Inferior parietal cortex (tissue), 1 donor: ENCODE measurements around the gene ARID3A.
"Not testable (repeated sequence)": the region's sequence is repeated elsewhere in the genome, so short reads cannot be mapped to it uniquely, and the experiment has no call there.

Experiments
- DNase-seq: peaks from one replicate; pipeline ENCODE4 v3.0.0-alpha.2; 2016; ENCODE audit errors: extremely low spot score

The ARID3A gene

DNA sequence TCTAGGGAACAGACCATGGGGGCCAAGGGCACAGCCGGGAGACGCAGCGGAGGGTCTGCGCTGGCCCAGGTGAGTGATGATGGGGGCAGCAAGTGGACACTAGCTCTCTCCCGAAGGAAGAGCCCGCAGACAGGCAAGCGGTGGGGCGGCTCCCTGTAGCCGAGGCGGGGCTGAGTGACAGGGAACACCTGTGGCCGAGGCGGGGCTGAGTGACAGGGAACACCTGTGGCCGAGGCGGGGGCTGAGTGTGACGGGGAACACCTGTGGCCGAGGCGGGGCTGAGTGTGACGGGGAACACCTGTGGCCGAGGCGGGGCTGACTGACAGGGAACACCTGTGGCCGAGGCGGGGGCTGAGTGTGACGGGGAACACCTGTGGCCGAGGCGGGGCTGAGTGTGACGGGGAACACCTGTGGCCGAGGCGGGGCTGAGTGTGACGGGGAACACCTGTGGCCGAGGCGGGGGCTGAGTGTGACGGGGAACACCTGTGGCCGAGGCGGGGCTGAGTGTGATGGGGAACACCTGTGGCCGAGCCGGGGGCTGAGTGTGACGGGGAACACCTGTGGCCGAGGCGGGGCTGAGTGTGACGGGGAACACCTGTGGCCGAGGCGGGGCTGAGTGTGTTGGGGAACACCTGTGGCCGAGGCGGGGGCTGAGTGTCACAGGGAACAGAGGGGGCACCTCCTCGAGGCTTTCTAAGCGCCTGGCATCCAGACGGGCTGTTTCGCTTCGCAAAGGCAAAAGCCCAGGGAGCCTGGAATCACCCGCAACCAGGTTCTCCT is 34.2 kb upstream of the ARID3A start:
- DNase-seq = not testable (repeated sequence)

DNA sequence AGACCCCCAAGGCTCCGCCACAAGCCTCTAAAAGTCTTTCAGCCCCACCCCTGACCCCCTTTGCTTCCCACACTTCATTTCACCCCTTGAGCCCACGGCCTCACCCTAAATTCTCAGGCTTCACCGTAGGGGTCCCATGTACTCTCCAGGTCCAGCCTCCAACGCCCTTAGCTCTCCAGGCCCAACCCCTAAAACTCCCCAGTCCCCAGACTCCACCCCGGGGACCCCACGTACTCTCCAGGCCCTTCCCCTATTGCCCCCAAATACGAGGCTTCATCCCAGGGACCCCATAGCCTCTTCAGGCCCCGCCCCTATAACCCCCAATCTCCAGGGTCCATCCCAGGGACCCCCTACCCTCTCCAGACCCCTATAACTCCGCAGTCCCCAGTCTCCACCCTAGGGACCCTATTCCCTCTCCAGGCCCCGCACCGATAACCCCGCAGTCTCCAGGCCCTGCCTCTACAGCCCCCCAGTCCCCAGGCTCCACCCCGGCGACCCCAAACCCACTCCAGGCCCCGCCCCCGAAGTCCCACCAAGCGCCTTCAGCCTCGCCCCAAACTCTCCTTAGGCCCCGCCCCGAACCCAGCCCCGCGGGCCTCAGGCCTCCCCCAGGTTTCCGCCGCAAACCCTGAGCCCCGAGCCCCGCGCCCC is 33.5 kb upstream of the ARID3A start:
- DNase-seq = no peak

DNA sequence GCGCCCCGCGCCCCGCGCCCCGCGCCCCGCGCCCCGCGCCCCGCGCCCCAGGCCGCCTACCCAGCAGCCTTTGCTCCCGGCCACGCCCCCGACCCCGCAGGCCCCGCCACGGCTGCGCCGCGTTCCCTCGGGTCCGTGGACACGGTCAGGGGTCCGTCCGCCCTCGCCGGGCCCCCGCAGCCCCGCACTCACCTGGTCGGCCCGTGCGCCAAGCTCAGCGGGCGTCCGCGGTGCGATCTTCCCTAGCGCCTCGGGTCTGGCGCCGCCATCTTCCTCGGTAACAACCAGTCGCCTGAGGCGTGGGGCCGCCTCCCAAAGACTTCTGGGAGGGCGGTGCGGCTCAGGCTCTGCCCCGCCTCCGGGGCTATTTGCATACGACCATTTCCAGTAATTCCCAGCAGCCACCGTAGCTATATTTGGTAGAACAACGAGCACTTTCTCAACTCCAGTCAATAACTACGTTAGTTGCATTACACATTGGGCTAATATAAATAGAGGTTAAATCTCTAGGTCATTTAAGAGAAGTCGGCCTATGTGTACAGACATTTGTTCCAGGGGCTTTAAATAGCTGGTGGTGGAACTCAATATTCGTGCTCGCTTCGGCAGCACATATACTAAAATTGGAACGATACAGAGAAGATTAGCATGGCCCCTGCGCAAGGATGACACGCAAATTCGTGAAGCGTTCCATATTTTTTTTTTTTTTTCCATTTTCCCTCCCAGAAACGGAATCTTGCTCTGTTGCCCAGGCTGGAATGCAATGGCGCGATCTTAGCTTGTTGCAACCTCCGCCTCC is 32.7 kb upstream of the ARID3A start, which contains the start of the genes MED16 and RNU6-9:
MED16 (minus strand) TSS at position 294 of the 796 bp plus-strand sequence. CDS start 2,056 bp downstream, outside the sequence.
RNU6-9 (plus strand) TSS at position 591 of the 796 bp plus-strand sequence.
- DNase-seq = peak; percentile 95

DNA sequence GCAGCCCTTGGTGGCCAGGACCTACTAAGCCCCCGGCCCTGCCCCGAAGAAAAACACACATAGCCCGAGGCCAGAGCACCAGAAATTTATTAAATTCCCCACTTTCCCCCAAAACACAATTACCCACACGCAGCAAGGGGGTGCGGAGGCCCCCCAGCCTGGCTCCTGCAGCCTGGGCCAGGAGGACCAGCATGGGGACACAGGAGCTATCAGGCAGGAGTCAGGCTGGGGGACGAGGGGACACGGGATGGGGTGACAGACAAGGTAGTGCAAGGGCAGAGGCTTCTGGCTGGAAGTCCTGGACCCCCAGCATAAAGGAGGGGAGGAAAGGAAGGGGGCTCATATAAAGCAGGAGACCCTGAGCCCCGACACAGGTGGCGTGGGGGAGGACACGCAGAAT is 29.4 kb upstream of the ARID3A start:
- no peak for DNase-seq

DNA sequence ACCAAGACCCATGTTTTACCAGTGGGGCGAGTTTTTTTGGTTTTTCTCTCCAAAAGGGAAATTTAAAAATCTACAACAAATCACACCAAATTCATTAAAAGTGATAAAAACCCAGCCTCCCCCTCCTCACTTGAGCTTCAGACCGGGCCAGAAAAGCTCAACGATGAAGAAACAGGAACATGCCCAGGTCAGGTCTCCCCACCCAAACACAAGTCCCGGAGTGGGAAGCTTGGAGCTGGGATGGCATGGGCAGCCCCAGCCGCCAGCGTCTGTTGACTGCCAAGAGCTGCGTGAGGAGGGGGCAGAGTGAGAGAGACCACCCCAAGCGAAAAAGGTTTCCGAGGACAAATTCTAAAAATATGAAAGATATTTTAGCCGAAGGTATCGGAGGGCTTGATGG is 28.8 kb upstream of the ARID3A start:
- no peak for DNase-seq

DNA sequence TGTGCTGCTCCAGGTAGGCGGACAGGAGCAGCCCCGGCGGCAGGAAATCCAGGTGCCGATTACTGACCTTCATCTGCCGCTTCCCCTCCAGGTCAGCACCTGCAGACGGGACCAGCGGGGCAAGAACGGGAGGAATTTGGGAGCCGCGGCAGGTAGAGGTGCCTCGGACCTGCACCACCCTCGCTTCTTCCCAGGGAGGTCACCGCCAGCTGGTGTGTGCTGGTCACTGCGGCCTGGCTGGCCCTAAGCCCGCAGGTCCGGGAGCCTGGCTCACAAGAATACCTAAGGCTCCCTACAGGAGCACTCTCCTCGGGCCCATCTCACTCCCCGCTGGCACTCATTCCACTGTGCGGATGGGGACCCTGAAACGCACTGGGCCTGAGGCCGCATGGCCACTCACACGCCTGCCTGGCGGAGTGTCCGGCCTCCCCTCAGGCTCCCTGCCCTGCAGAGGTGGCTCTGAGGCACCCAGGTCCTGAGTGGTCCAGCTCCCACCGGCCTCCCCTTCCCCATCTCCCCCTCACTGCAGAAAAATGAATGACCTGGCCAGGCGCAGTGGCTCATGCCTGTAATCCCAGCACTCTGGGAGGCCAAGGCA is 28.3 kb upstream of the ARID3A start:
- no peak for DNase-seq

DNA sequence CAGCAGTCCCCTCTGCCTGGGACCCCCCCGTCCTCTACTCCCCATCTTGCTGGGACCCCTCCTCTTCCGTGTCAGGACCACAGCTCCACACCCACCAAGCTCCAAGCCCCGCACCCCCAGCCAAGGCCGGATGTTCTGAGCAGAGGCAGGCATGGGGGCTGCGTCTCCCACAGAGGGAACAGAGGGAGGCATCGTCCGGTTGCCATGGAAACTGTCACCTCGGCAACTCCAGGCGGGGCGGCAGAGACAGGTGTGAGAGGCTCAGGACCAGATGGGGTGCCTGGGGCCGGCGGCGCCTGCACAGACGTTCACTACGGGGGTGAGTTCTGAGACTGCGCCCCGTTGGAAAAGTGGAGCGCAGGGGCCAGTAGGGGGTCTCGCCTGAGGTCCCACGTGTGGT is 27.2 kb upstream of the ARID3A start:
- DNase-seq = peak; percentile 51

DNA sequence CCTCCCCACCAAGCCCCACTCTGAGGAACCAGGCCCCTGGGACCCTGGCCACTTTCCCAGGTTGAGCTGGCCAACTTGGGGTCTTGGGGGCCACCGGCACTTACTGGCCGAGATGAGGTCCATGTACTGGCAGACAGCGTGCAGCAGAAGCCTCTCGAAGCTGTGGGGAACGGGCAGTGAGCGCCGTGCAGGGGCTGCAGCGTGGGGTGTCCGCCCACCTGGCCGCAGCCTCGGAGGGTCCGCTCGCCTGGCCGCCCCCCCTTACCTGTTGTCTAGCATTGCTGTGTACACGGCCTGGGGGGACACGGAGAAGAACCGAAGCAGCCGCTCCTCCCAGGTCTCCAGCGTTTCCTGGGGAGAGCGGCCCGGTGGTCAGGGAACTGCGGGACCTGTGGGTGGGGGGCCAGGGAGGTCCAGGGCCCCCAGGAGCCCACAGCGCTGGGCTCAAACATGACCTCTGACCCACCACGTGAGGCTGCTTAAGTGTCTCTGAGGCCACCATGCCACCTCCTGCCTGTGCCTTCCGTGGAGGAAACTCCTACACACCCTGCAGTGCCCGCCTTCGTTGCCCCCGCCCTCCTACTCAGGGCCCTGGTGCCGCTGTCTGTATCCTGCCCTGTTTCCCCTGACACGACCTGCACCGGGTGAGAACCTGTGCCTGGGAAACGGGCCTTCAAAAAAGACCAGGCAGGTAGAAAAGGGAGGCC is 26.3 kb upstream of the ARID3A start:
- no peak for DNase-seq

DNA sequence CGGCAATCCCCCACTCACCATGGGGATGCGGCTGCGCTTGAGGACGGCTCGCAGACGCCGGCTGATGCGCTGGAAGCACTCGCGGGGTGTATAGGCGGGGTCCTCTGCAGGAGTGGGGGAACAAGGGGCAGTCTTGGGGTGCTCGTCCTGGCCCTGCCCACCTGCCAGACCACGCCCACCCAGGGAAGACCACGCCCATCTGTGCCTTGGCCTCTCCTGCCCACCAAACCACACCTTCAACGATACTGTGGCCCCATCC is 25.9 kb upstream of the ARID3A start:
- no peak for DNase-seq

DNA sequence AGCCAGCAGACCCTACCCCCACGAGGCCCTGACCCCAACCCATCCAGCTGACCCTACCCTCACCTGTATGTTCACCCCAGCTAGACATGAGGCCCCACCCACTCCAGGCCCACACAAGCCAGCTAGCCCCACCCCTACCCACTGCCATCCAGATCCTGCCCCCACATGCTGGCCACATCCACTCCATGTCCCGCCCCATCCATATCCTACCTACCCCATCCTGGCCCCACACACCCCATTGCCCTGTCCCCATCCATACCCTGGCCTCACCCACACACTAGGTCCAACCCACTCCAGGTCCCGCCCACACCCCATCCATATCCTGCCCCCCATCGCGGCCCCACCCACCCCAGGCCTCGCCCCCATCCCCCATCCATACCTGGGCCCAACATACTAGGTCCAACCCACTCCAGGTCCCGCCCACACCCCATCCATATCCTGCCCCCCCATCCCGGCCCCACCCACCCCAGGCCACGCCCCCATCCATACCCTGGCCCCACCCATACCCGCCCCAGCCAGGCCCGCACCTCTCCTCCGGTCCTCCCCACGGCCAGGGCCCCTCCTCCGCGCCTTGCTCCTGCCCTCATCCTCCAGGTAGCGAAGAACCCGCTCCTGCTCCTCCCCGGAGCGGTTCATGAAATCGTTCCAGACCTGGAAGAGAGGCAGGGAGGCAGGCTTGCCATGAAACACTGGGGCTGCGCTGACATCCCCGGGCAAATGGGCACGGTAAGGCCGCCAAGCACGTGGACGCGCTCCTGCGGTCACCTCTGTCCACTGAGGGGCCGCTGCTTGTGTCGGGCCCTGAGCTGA is 25.3 kb upstream of the ARID3A start:
- DNase-seq = no peak

DNA sequence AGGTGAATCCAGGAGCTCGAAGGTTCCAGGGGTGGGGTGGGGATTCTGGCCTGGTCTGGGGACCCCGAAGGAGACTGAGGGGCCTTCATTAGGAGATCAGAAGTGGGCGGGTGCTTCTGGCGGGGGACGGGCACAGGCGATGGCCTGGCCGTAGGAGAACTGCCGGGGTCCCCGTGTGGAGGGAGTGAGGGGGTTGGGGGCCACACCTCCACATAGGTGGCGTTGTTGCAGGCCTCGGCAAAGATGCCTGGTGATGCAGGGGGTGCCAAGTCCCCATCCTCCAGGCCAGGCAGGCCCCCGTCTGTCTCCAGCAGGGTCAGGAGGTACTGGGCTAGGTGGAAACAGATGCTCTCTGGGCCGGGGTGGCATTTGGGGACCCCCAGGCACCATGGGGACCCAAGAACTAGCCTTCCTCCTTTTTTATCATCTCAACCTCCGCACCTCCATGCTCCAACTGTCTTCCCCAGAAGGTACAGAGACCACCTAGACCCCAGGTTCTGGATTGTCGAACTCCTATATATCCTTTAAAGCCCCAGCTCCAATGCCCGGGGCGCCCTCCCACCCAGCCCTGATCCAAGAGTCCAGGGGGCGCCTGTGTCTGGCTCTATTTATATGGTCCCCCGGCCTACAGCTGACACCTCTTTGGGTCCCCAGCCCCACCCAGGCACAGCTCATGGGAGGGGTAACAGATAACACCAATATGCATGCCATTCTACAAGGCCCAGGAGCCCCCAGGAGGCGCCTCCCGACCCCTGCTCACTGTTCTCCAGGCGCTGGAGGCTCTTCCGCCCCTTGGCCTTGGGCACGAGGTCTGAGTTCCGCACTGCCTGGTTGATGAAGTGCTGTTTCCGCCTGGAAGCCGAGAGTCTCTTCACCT is 24.4 kb upstream of the ARID3A start:
- no peak for DNase-seq

DNA sequence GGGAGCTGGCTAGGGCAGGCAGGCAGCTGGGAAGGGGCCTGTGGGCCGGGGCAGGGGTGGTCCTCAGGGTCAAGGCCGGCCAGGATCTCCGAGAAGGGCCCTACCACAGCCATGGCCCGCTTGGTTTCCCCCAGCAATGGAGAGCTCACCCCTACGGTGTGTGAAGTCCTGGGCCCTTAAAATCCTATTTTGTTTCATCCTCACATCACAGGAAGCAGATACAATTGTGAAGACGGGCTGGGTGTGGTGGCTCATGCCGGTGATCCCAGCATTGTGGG is 23.8 kb upstream of the ARID3A start:
- DNase-seq = no peak

DNA sequence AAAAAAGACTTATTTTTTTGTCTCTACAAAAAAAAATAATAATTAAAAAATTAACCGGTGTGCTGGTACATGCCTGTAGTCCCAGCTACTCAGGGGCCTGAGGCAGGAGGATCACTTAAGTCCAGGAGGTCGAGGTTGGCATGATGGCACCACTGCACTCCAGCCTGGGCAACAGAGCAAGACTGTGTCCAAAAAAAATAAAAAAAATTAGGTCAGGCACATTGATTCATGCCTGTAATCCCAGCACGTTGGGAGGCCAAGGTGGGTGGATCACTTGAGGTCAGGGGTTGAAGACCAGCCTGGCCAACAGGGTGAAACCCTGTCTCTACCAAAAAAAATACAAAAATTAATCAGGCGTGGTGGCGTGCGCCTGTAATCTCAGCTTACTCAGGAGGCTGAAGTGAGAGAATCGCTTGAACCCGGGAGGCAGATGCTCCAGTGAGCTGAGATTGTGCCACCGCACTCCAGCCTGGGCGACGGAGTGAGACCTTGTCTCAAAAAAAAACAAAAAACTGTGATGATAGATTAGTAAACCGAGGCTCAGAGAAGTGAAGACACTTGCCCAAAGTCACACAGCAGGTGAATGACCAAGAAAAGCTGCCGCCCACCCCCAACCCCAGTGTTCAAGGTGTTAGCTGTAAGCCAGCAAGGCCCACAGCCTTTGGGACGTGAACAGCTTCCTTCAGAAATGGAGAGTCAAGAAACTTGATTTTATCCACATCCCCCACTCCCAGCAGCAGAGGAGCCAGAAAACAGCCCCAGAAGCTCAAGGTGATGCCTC is 23.2 kb upstream of the ARID3A start:
- no peak for DNase-seq

DNA sequence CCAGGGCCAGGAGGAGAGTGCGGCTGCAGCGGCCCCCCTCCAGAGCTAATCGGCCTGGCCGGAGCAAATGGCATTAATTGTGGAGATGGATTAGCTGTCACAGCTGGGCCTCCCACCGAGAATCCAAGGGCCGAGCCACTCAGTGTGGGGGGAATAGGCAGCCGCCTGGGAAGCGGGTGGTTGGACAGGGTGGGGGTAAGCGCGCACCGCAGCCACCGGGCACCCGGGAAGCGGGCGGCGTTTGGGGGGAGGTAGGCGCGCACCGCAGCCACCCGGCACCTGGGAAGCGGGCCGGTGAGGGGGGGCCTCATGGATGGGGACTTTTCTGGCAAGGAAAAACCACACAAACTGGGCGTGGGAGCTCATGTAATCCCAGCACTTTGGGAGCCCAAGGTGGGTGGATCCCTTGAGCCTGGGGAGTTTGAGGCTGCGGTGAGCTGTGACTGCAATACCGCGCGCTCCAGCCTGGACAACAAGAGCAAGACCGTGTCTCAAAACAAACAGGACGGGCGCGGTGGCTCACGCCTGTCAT is 22.5 kb upstream of the ARID3A start:
- DNase-seq = no peak

DNA sequence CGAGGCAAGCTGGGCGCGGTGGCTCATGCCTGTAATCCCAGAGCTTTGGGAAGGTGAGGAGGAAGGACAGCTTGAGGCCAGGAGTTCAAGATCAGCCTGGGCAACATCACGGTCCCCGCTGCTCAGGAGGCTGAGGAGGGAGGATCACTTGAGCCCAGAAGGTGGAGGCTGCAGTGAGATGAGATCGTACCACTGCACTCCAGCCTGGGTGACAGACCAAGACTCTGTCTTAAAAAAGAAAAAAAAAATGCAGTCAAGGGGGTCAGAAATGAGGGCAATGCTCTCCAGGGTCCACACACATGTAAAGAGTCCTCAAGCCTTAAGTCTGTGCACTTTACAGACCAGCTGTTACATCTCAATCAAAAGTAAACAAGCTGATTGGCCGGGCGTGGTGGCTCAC is 21.3 kb upstream of the ARID3A start:
- no peak for DNase-seq

DNA sequence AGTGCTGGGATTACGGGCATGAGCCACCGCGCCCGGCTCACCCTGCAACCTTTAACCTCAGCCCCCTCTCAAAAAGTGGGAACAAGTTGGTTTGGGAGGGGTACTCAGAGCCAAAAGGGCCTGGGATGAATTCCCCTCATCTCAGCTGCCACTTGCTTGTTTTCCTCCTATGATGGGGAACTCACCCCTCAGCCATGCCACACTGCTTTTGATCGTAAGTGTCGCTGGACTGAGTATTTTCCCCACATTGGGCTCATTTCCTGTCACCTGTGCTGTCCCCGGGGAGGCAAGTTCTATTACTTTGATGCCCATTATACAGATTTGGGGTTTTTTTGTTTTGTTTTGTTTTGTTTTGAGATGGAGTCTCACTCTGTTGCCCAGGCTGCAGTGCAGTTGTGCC is 19.4 kb upstream of the ARID3A start:
- no peak for DNase-seq

DNA sequence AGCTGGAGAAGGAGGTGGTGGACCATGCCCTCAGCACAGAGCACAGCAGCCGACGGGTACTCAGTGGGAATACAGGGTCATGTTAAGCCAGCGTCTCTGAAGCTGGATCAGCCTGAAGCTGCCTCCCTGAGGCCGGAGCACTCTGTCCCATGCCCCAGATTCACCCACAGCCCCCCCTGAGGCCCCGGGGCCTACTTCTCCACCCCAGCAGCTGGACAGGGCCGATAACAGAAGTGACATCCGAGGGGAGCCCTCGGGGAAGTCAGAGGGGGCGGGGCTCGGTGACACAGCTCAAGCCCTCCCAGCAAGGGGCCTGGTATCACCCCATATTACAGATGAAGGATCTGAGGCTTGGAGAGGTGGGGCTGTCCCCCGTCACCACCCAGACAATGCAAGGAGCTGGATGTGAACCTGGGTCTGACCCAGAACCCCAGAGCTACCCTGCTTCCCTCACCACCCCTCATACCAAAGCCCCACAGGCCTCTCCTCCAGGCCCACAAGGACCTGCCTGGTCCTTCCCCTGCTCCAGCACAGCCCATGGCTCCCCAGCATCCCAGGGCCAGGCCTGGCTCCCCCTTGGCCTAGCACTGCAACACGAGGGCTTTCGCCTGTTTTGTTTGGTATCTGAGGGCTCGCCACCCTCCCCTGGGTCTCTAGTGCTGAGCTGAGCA is 18.5 kb upstream of the ARID3A start:
- no peak for DNase-seq

DNA sequence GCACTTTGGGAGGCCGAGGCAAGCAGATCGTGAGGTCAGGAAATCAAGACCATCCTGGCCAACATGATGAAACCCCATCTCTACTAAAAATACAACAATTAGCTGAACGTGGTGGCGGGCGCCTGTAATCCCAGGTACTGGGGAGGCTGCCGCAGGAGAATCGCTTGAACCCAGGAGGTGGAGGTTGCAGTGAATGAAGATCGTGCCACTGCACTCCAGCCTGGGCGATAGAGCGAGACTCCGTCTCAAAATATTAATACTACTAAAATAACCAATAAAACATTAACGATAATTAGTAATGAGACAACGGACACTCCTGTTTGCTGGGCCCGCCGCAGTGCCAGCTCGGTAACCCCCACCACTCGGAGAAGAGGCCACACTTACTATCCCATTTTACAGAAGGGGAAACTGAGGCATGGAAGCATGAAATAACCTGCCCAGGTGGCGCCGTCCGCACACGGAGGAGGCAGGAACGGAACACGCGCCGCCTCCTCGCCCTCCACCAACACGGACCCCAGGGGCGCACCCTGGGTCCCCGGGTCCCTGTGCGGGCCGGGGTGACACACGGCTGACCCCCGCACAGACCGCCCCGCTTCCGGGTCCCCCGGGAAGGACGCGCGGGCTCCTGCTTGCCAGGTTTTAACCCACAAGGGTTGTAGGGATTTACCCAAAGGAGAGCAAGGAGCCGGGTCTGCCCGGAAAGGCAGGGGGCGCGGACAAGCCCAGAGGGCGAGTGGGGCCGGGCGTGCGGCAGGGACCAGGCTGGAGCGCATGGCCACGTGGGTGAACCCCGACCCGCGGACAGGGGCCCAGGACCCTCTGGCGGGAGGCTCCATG is 14.4 kb upstream of the ARID3A start:
- no peak for DNase-seq
